MG63 (cell line): Measurements from ENCODE around the gene FBRS. TPM values are rescaled to one million over a fixed set of nuclear protein-coding genes. Genes with fewer than 3 reads are reported as not detected.
"Not testable (repeated sequence)": the region's sequence is repeated elsewhere in the genome, so short reads cannot be mapped to it uniquely, and the experiment has no call there.

Experiments
- DNase-seq: peaks from one replicate; pipeline ENCODE4 v3.0.0-alpha.2; 2020
- H3K27me3 ChIP-seq: fragments of 250-450 bp; sonication (Bioruptor Pico); 2 replicates; pipeline ENCODE4 v1.5.1; 2020; ENCODE audit warnings: mild to moderate bottlenecking, moderate library complexity
- H3K36me3 ChIP-seq: fragments of 250-450 bp; sonication (Bioruptor Pico); 2 replicates; pipeline ENCODE4 v1.5.1; 2020; ENCODE audit warnings: mild to moderate bottlenecking, moderate library complexity
- H3K4me3 ChIP-seq: fragments of 250-450 bp; sonication (Bioruptor Pico); 2 replicates; pipeline ENCODE4 v1.5.1; 2020; ENCODE audit warnings: mild to moderate bottlenecking, moderate library complexity
- H3K9me3 ChIP-seq: fragments of 250-450 bp; sonication (Bioruptor Pico); 2 replicates; pipeline ENCODE4 v1.5.1; 2020; ENCODE audit warnings: mild to moderate bottlenecking, moderate library complexity
- total RNA-seq: library from RNA; depleted of rRNA; stranded (reverse); fragments of >200 nt; shearing (Covaris generic); gene quantifications from 2 replicates; pipeline ENCODE4 v1.2.3, GENCODE V29; 2014; ENCODE audit warnings: low replicate concordance

Gene FBRS
- total RNA-seq, 1 experiment from 2014 or later = 14.5 TPM

DNA sequence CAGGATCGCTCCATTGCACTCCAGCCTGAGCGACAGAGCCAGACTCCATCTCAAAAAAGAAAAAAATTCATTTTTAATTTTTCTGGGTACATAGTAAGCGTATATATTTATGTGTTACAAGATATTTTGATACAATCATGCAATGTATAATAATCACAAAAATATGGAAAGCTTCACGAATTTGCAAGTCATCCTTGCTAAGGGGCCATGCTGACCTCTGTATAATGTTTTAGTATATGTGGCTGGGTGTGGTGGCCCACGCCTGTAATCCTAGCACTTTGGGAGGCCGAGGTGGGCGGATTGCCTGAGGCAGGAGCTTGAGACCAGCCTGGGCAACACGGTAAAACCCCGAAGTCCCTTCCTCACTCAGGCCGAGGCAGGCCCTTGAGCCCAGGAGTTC is 16.9 kb downstream of the FBRS start:
- H3K4me3 ChIP-seq = no peak overlapping the region
- H3K9me3 ChIP-seq = no peaks in the 10 kb centered on the region
- H3K27me3 ChIP-seq = no peaks in the 10 kb centered on the region
- DNase-seq = no peak
- no peaks in the 10 kb centered on the region; the same call in 1 of the 2 replicates for H3K36me3 ChIP-seq

GRCh38 chr16:30677931-30678585 is 19.8 kb downstream of the FBRS start:
- H3K9me3 ChIP-seq = no peaks in the 10 kb centered on the region
- H3K4me3 ChIP-seq = no peak overlapping the region
- H3K27me3 ChIP-seq = no peaks in the 10 kb centered on the region
- no peak for DNase-seq
- no peaks in the 10 kb centered on the region for H3K36me3 ChIP-seq

DNA sequence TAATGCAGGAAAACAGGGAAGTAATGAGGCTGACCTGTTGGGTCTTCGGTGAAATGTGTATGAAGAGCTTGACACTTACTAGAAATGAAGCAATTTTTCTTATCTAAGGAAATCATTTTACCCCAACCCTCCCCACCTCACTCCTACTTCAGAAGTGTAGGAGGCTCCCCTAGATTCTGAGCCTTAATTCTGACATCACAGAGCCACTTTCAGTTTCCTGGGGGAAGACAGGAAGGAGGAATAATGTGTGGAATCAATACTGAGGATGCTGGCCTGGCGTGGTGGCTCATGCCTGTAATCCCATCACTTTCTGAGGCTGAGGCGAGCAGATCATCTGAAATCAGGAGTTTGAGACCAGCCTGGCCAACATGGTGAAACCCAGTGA is 20.3 kb downstream of the FBRS start:
- DNase-seq = no peak
- H3K4me3 ChIP-seq = no peak overlapping the region
- H3K9me3 ChIP-seq = no peaks in the 10 kb centered on the region
- no peaks in the 10 kb centered on the region for H3K27me3 ChIP-seq
- no peaks in the 10 kb centered on the region for H3K36me3 ChIP-seq

- Histone ChIP-seq H3K36me3 (no peaks in the 10 kb centered on the region), H3K4me3 (no peak overlapping the region), H3K27me3 (no peaks in the 10 kb centered on the region), H3K9me3 (no peaks in the 10 kb centered on the region)
- no peak for DNase-seq
These were observed 22.1 kb downstream of the FBRS start for GRCh38 chr16:30680326-30680725.

- no peaks in the 10 kb centered on the region for H3K36me3 ChIP-seq
- H3K4me3 ChIP-seq = no peak overlapping the region
- no peaks in the 10 kb centered on the region for H3K27me3 ChIP-seq
- DNase-seq = no peak
- no peaks in the 10 kb centered on the region for H3K9me3 ChIP-seq
These were observed 30.5 kb downstream of the FBRS start for GRCh38 chr16:30688701-30689100.

DNA sequence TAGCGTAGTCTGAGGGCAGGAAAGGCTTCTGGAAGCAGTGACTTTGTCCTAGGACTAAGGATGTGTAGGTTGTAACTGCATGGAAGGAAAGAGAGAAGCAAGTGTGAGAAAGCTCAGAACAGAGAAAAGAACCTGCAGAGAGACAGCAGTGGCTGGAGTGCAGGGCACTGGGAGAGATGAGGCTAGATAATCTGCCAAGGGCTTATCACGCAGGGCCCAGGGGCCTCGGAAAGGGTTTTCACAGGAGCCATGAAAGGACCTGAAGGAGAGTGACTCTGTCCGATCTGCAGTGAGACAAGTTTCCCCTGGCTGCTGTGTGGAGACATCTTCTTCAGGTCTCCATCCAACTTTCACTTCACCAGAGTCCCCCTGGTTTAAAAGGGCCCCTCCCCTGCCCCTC is 33.7 kb downstream of the FBRS start:
- DNase-seq = no peak
- no peaks in the 10 kb centered on the region for H3K27me3 ChIP-seq
- no peak overlapping the region for H3K4me3 ChIP-seq
- no peaks in the 10 kb centered on the region for H3K36me3 ChIP-seq
- H3K9me3 ChIP-seq = no peaks in the 10 kb centered on the region

GRCh38 chr16:30692396-30693064 is 34.3 kb downstream of the FBRS start:
- no peak overlapping the region for H3K4me3 ChIP-seq
- no peaks in the 10 kb centered on the region for H3K36me3 ChIP-seq
- H3K27me3 ChIP-seq = no peaks in the 10 kb centered on the region
- DNase-seq = no peak
- no peaks in the 10 kb centered on the region for H3K9me3 ChIP-seq

GRCh38 chr16:30694926-30695693 is 36.9 kb downstream of the FBRS start:
- no peaks in the 10 kb centered on the region for H3K9me3 ChIP-seq
- H3K4me3 ChIP-seq = no peak overlapping the region
- peaks cover 16% of the 10 kb centered on the region for H3K36me3 ChIP-seq
- DNase-seq = no peak
- H3K27me3 ChIP-seq = no peaks in the 10 kb centered on the region

- H3K36me3 ChIP-seq = peaks cover 32% of the 10 kb centered on the region
- not testable (repeated sequence) for H3K27me3 ChIP-seq, H3K4me3 ChIP-seq, H3K9me3 ChIP-seq, DNase-seq
These were observed 38.4 kb downstream of the FBRS start for GRCh38 chr16:30696646-30697045.

GRCh38 chr16:30697264-30698138 is 39.3 kb downstream of the FBRS start:
- Histone ChIP-seq H3K27me3 (no peaks in the 10 kb centered on the region), H3K9me3 (no peaks in the 10 kb centered on the region), H3K4me3 (peak overlapping the region; percentile 98), H3K36me3 (peaks cover 38% of the 10 kb centered on the region)
- DNase-seq = peak; percentile 99

- Histone ChIP-seq H3K27me3 (no peaks in the 10 kb centered on the region), H3K4me3 (peak overlapping the region; percentile 98), H3K9me3 (no peaks in the 10 kb centered on the region), H3K36me3 (peaks cover 46% of the 10 kb centered on the region)
- DNase-seq = peak; percentile 88
These were observed 40.0 kb downstream of the FBRS start for GRCh38 chr16:30698139-30698815.

GRCh38 chr16:30698816-30699614 is 40.8 kb downstream of the FBRS start, which contains the start of gene SRCAP:
Gene SRCAP (plus strand): TSS chr16:30699171. CDS start chr16:30700825, 1,654 bp downstream.
- DNase-seq = peak; percentile 90
- no peaks in the 10 kb centered on the region for H3K9me3 ChIP-seq
- H3K27me3 ChIP-seq = no peaks in the 10 kb centered on the region
- peaks cover 53% of the 10 kb centered on the region for H3K36me3 ChIP-seq
- peak within 1 kb of the TSS; percentile 98 for H3K4me3 ChIP-seq

GRCh38 chr16:30699615-30700099 is 41.4 kb downstream of the FBRS start:
- H3K36me3 ChIP-seq = peaks cover 60% of the 10 kb centered on the region
- DNase-seq = no peak
- H3K9me3 ChIP-seq = no peaks in the 10 kb centered on the region
- H3K4me3 ChIP-seq = peak overlapping the region; percentile 98
- H3K27me3 ChIP-seq = no peaks in the 10 kb centered on the region

GRCh38 chr16:30700491-30700890 is 42.3 kb downstream of the FBRS start:
- peaks cover 68% of the 10 kb centered on the region for H3K36me3 ChIP-seq
- no peak overlapping the region for H3K4me3 ChIP-seq

GRCh38 chr16:30700971-30701370 is 42.7 kb downstream of the FBRS start:
- Histone ChIP-seq H3K36me3 (peaks cover 73% of the 10 kb centered on the region), H3K9me3 (no peaks in the 10 kb centered on the region), H3K27me3 (no peaks in the 10 kb centered on the region), H3K4me3 (no peak overlapping the region)
- no peak for DNase-seq

More at GRCh38 chr16:30700491-30700890, 42.3 kb downstream of the FBRS start:
- H3K9me3 ChIP-seq = no peaks in the 10 kb centered on the region
- DNase-seq = peak; percentile 24
- no peaks in the 10 kb centered on the region for H3K27me3 ChIP-seq
